ENCODE measurements around the gene RPS6KA5. TPM values are rescaled to one million over a fixed set of nuclear protein-coding genes. Genes with fewer than 3 reads are reported as not detected.
A peak's percentile ranks its signal among the peaks of the same experiment; 100 is the strongest.

Gene RPS6KA5
- total and polyA plus RNA-seq, 2 donors from 2014 or later = 0.95 to 9.4 TPM

GRCh38 chr14:90805662-90806540 lies 254.5 kb downstream of the RPS6KA5 start:
- H3K9me3 ChIP-seq (ENCODE audit: control insufficient read depth in 2 of 3, insufficient read depth in 1 of 3, low read length in 3 of 3) = no peaks in the 10 kb centered on the region
- peak overlapping the region in 1 of 3 donors; percentile 8 for H3K9ac ChIP-seq (ENCODE audit: low read length in 3 of 3)
- FAIRE-seq (no peak), DNase-seq (no peak)
- intact Hi-C loops (cut with DNase I) = no loop called here
- H3K4me3 ChIP-seq (ENCODE audit: low read length in 3 of 3) = no peak overlapping the region
- no peaks in the 10 kb centered on the region for H3K36me3 ChIP-seq (ENCODE audit: control insufficient read depth in 2 of 3, insufficient read depth in 3 of 3, low read length in 3 of 3)
- H3K27me3 ChIP-seq (ENCODE audit: control insufficient read depth, insufficient read depth, low read length) = no peaks in the 10 kb centered on the region
- H3K4me1 ChIP-seq (ENCODE audit: control insufficient read depth in 2 of 3, insufficient read depth in 2 of 3, low read depth in 1 of 3, low read length in 3 of 3) = peaks cover 3 to 55% (median 52%) of the 10 kb centered on the region in 3 donors
- H3K27ac ChIP-seq (ENCODE audit: low read depth in 2 of 2, low read length in 2 of 2) = peak overlapping the region in 1 of 2 donors; percentile 49
- no peak for TF ChIP-seq CTCF (IDR thresholded peaks at IDR 0.05; ENCODE audit: borderline replicate concordance, extremely low read depth, insufficient read depth)

GRCh38 chr14:90805084-90805391 lies 255.4 kb downstream of the RPS6KA5 start:
- Histone ChIP-seq H3K9ac (ENCODE audit: low read length in 3 of 3) (no peak overlapping the region), H3K27me3 (ENCODE audit: control insufficient read depth, insufficient read depth, low read length) (no peaks in the 10 kb centered on the region), H3K27ac (ENCODE audit: low read depth in 2 of 2, low read length in 2 of 2) (no peak overlapping the region), H3K9me3 (ENCODE audit: control insufficient read depth in 2 of 3, insufficient read depth in 1 of 3, low read length in 3 of 3) (no peaks in the 10 kb centered on the region), H3K4me3 (ENCODE audit: low read length in 3 of 3) (no peak overlapping the region), H3K4me1 (ENCODE audit: control insufficient read depth in 2 of 3, insufficient read depth in 2 of 3, low read depth in 1 of 3, low read length in 3 of 3) (peaks cover 3 to 48% (median 46%) of the 10 kb centered on the region in 3 donors), H3K36me3 (ENCODE audit: control insufficient read depth in 2 of 3, insufficient read depth in 3 of 3, low read length in 3 of 3) (no peaks in the 10 kb centered on the region)
- intact Hi-C loops (cut with DNase I) = no loop called here
- DNase-seq (no peak), FAIRE-seq (no peak)
- TF ChIP-seq CTCF (IDR thresholded peaks at IDR 0.05; ENCODE audit: borderline replicate concordance, extremely low read depth, insufficient read depth) = no peak

- Histone ChIP-seq H3K36me3 (ENCODE audit: control insufficient read depth in 2 of 3, insufficient read depth in 3 of 3, low read length in 3 of 3) (no peaks in the 10 kb centered on the region), H3K9ac (ENCODE audit: low read length in 3 of 3) (no peak overlapping the region), H3K9me3 (ENCODE audit: control insufficient read depth in 2 of 3, insufficient read depth in 1 of 3, low read length in 3 of 3) (no peaks in the 10 kb centered on the region), H3K27me3 (ENCODE audit: control insufficient read depth, insufficient read depth, low read length) (no peaks in the 10 kb centered on the region), H3K4me3 (ENCODE audit: low read length in 3 of 3) (no peak overlapping the region), H3K4me1 (ENCODE audit: control insufficient read depth in 2 of 3, insufficient read depth in 2 of 3, low read depth in 1 of 3, low read length in 3 of 3) (peaks cover 3 to 42% (median 41%) of the 10 kb centered on the region in 3 donors), H3K27ac (ENCODE audit: low read depth in 2 of 2, low read length in 2 of 2) (peak overlapping the region in 1 of 2 donors; percentile 41)
- no peak for DNase-seq
- no peak for TF ChIP-seq CTCF (IDR thresholded peaks at IDR 0.05; ENCODE audit: borderline replicate concordance, extremely low read depth, insufficient read depth)
- FAIRE-seq = no peak
- intact Hi-C loops (cut with DNase I) = no loop called here
Measured at GRCh38 chr14:90804292-90805083, 256.0 kb downstream of the RPS6KA5 start.
